IPS-18a (cell line): ENCODE results near the gene LGALS7.

ENCODE experiments used
- H3K27ac ChIP-seq: one replicate; pipeline ENCODE4 v1.5.1; 2013; ENCODE audit warnings: low read length
- H3K27me3 ChIP-seq: one replicate; pipeline ENCODE4 v1.6.1; 2013; ENCODE audit warnings: mild to moderate bottlenecking, low read length; ENCODE audit not compliant: control insufficient read depth, insufficient read depth
- H3K36me3 ChIP-seq: one replicate; pipeline ENCODE4 v1.6.1; 2013; ENCODE audit warnings: low read depth, low read length; ENCODE audit not compliant: control insufficient read depth
- H3K4me1 ChIP-seq: one replicate; pipeline ENCODE4 v1.6.1; 2013; ENCODE audit warnings: low read depth, low read length; ENCODE audit not compliant: control insufficient read depth
- H3K4me3 ChIP-seq: one replicate; pipeline ENCODE4 v1.5.1; 2013; ENCODE audit warnings: low read length
- H3K9ac ChIP-seq: one replicate; pipeline ENCODE4 v1.6.1; 2013; ENCODE audit warnings: mild to moderate bottlenecking, low read length, moderate library complexity
- H3K9me3 ChIP-seq: one replicate; pipeline ENCODE4 v1.6.1; 2013; ENCODE audit warnings: low read depth, low read length; ENCODE audit not compliant: control insufficient read depth

The LGALS7 gene

GRCh38 chr19:38734426-38735256 lies 38.7 kb downstream of the LGALS7 start:
- H3K4me1 ChIP-seq, result peaks cover 3% of the 10 kb centered on the region
- peaks cover 13% of the 10 kb centered on the region for H3K36me3 ChIP-seq
- H3K4me3 ChIP-seq, result peak overlapping the region; percentile 60
- peak overlapping the region; percentile 48 for H3K9ac ChIP-seq
- no peaks in the 10 kb centered on the region for H3K9me3 ChIP-seq
- peaks cover 19% of the 10 kb centered on the region for H3K27me3 ChIP-seq
- H3K27ac ChIP-seq, result no peak overlapping the region

GRCh38 chr19:38734176-38734425 lies 39.2 kb downstream of the LGALS7 start:
- H3K36me3 ChIP-seq, result peaks cover 13% of the 10 kb centered on the region
- H3K9ac ChIP-seq, result no peak overlapping the region
- no peaks in the 10 kb centered on the region for H3K9me3 ChIP-seq
- peaks cover 19% of the 10 kb centered on the region for H3K27me3 ChIP-seq
- H3K4me3 ChIP-seq, result no peak overlapping the region
- peaks cover 3% of the 10 kb centered on the region for H3K4me1 ChIP-seq
- no peak overlapping the region for H3K27ac ChIP-seq

GRCh38 chr19:38733493-38734175 lies 39.7 kb downstream of the LGALS7 start:
- H3K4me3 ChIP-seq, result no peak overlapping the region
- no peaks in the 10 kb centered on the region for H3K9me3 ChIP-seq
- H3K9ac ChIP-seq, result no peak overlapping the region
- H3K36me3 ChIP-seq, result peaks cover 13% of the 10 kb centered on the region
- H3K27me3 ChIP-seq, result peaks cover 19% of the 10 kb centered on the region
- peaks cover 3% of the 10 kb centered on the region for H3K4me1 ChIP-seq
- H3K27ac ChIP-seq, result no peak overlapping the region

- H3K27ac ChIP-seq, result no peak overlapping the region
- peaks cover 17% of the 10 kb centered on the region for H3K27me3 ChIP-seq
- no peak overlapping the region for H3K9ac ChIP-seq
- no peaks in the 10 kb centered on the region for H3K9me3 ChIP-seq
- H3K4me3 ChIP-seq, result no peak overlapping the region
- H3K4me1 ChIP-seq, result peaks cover 3% of the 10 kb centered on the region
- peaks cover 13% of the 10 kb centered on the region for H3K36me3 ChIP-seq
Measured at GRCh38 chr19:38733241-38733492, 40.1 kb downstream of the LGALS7 start.

GRCh38 chr19:38731654-38732301 lies 41.5 kb downstream of the LGALS7 start:
- Histone ChIP-seq H3K4me1 (peaks cover 3% of the 10 kb centered on the region), H3K27ac (no peak overlapping the region), H3K36me3 (peaks cover 24% of the 10 kb centered on the region), H3K9ac (no peak overlapping the region), H3K27me3 (peaks cover 6% of the 10 kb centered on the region), H3K4me3 (no peak overlapping the region), H3K9me3 (no peaks in the 10 kb centered on the region)

- peaks cover 31% of the 10 kb centered on the region for H3K36me3 ChIP-seq
- no peaks in the 10 kb centered on the region for H3K9me3 ChIP-seq
- H3K27ac ChIP-seq, result no peak overlapping the region
- peaks cover 3% of the 10 kb centered on the region for H3K4me1 ChIP-seq
- no peaks in the 10 kb centered on the region for H3K27me3 ChIP-seq
- H3K4me3 ChIP-seq, result no peak overlapping the region
- H3K9ac ChIP-seq, result no peak overlapping the region
Measured at GRCh38 chr19:38730731-38731589, 42.4 kb downstream of the LGALS7 start.

GRCh38 chr19:38730470-38730730 lies 42.9 kb downstream of the LGALS7 start:
- no peak overlapping the region for H3K27ac ChIP-seq

GRCh38 chr19:38729653-38730469 lies 43.5 kb downstream of the LGALS7 start:
- no peak overlapping the region for H3K4me3 ChIP-seq
- no peak overlapping the region for H3K9ac ChIP-seq
- H3K4me1 ChIP-seq, result no peaks in the 10 kb centered on the region
- H3K27ac ChIP-seq, result no peak overlapping the region
- H3K27me3 ChIP-seq, result no peaks in the 10 kb centered on the region
- H3K9me3 ChIP-seq, result no peaks in the 10 kb centered on the region
- peaks cover 42% of the 10 kb centered on the region for H3K36me3 ChIP-seq

More at GRCh38 chr19:38730470-38730730, 42.9 kb downstream of the LGALS7 start:
- Histone ChIP-seq H3K4me1 (peaks cover 3% of the 10 kb centered on the region), H3K27me3 (no peaks in the 10 kb centered on the region), H3K36me3 (peaks cover 36% of the 10 kb centered on the region), H3K9ac (no peak overlapping the region), H3K9me3 (no peaks in the 10 kb centered on the region), H3K4me3 (no peak overlapping the region)

- H3K27me3 ChIP-seq, result no peaks in the 10 kb centered on the region
- no peaks in the 10 kb centered on the region for H3K9me3 ChIP-seq
- H3K9ac ChIP-seq, result no peak overlapping the region
- H3K27ac ChIP-seq, result no peak overlapping the region
- H3K4me1 ChIP-seq, result no peaks in the 10 kb centered on the region
- peaks cover 51% of the 10 kb centered on the region for H3K36me3 ChIP-seq
- no peak overlapping the region for H3K4me3 ChIP-seq
Measured at GRCh38 chr19:38728752-38729541, 44.4 kb downstream of the LGALS7 start.

GRCh38 chr19:38727868-38728660 lies 45.3 kb downstream of the LGALS7 start:
- Histone ChIP-seq H3K36me3 (peaks cover 59% of the 10 kb centered on the region), H3K27ac (no peak overlapping the region), H3K4me3 (no peak overlapping the region), H3K4me1 (no peaks in the 10 kb centered on the region), H3K27me3 (no peaks in the 10 kb centered on the region), H3K9me3 (no peaks in the 10 kb centered on the region), H3K9ac (no peak overlapping the region)
